HG02588 (cell line): ENCODE results near the gene ABHD16A.

Experiments
- ATAC-seq: cut with Tn5 transposase; IDR thresholded peaks from one replicate; pipeline ENCODE4 v1.9.1; 2021; ENCODE audit warnings: mild to moderate bottlenecking, moderate library complexity; ENCODE audit not compliant: unreplicated experiment

The ABHD16A gene

GRCh38 chr6:31663126-31663960 lies 39.8 kb downstream of the ABHD16A start:
- ATAC-seq = no peak

- ATAC-seq = no peak
Measured at GRCh38 chr6:31662124-31662723, 40.9 kb downstream of the ABHD16A start.

- ATAC-seq = no peak
Measured at GRCh38 chr6:31661262-31662123, 41.6 kb downstream of the ABHD16A start.

GRCh38 chr6:31660381-31661261 lies 42.5 kb downstream of the ABHD16A start, which contains the start of gene C6orf47:
TSS of gene C6orf47 (minus strand) at chr6:31660778. CDS start at chr6:31659947, 831 bp downstream.
- ATAC-seq = no peak

GRCh38 chr6:31659649-31660380 lies 43.3 kb downstream of the ABHD16A start:
- no peak for ATAC-seq

GRCh38 chr6:31658983-31659648 lies 44.0 kb downstream of the ABHD16A start:
- no peak for ATAC-seq

- ATAC-seq = no peak
Measured at GRCh38 chr6:31658158-31658688, 44.9 kb downstream of the ABHD16A start.

- ATAC-seq = no peak
Measured at GRCh38 chr6:31657406-31658157, 45.5 kb downstream of the ABHD16A start.

- no peak for ATAC-seq
Measured at GRCh38 chr6:31655349-31656237, 47.5 kb downstream of the ABHD16A start, which contains the start of gene APOM. TSS of gene APOM (plus strand) at chr6:31655894. CDS start at chr6:31655967, 73 bp downstream.

GRCh38 chr6:31654574-31655348 lies 48.4 kb downstream of the ABHD16A start:
- no peak for ATAC-seq

- peak; percentile 48 for ATAC-seq
Measured at GRCh38 chr6:31652925-31653724, 50.0 kb downstream of the ABHD16A start.

GRCh38 chr6:31651602-31652191 lies 51.4 kb downstream of the ABHD16A start:
- peak; percentile 27 for ATAC-seq

GRCh38 chr6:31645325-31645724 lies 57.8 kb downstream of the ABHD16A start:
- no peak for ATAC-seq

- no peak for ATAC-seq
Measured at GRCh38 chr6:31643818-31644454, 59.2 kb downstream of the ABHD16A start.
